Urinary bladder (tissue), 4 donors: ENCODE measurements around the gene YWHAG. TPM values are rescaled to one million over a fixed set of nuclear protein-coding genes. Genes with fewer than 3 reads are reported as not detected.
"Not testable (repeated sequence)": the region's sequence is repeated elsewhere in the genome, so short reads cannot be mapped to it uniquely, and the experiment has no call there.

ENCODE experiments used
- DNase-seq: peaks from one replicate; pipeline ENCODE4 v3.0.0-alpha.2; 2015; ENCODE audit errors: extremely low spot score
- H3K27ac ChIP-seq: one replicate; pipeline ENCODE4 v1.5.1; 2013; ENCODE audit warnings: low read depth, mild to moderate bottlenecking, moderate library complexity
- H3K36me3 ChIP-seq: one replicate; pipeline ENCODE4 v1.6.1; 2013; ENCODE audit warnings: mild to moderate bottlenecking, moderate library complexity; ENCODE audit not compliant: insufficient read depth
- H3K4me1 ChIP-seq: one replicate; pipeline ENCODE4 v1.6.1; 2013; ENCODE audit warnings: mild to moderate bottlenecking, moderate library complexity; ENCODE audit not compliant: insufficient read depth
- H3K4me3 ChIP-seq: one replicate; pipeline ENCODE4 v1.5.1; 2013; ENCODE audit warnings: low read depth, low read length
- WGBS: extraction: QIAGEN DNeasy Blood & Tissue Kit; methylation state at CpG from one replicate; pipeline ENCODE4 v1.1.7; 2013; 5-methylcytosine and 5-hydroxymethylcytosine counted together
- polyA plus RNA-seq: library from polyadenylated mRNA; stranded (reverse); fragments of 200-250 nt; gene quantifications from one replicate; pipeline ENCODE4 v1.2.3, GENCODE V29; 2013
- total RNA-seq: library from RNA; depleted of rRNA; stranded (reverse); fragments of >200 nt; gene quantifications from one replicate; pipeline ENCODE4 v1.2.3, GENCODE V29; 2014
- donor health status: healthy with polysubstance abuse.
- donor health status: healthy.

Gene YWHAG
- total and polyA plus RNA-seq, 2 donors: 55.0 to 95.5 TPM

- H3K4me1 ChIP-seq: no peaks in the 10 kb centered on the region
- peak overlapping the region; percentile 61 for H3K27ac ChIP-seq
- H3K4me3 ChIP-seq: peak overlapping the region; percentile 56
- 3% methylated on average over 99 of the region's 99 CpGs for WGBS
- DNase-seq: peak; percentile 69
- H3K36me3 ChIP-seq: no peaks in the 10 kb centered on the region
Observed at GRCh38 chr7:76393116-76394031, 34.6 kb upstream of the YWHAG start.

DNA sequence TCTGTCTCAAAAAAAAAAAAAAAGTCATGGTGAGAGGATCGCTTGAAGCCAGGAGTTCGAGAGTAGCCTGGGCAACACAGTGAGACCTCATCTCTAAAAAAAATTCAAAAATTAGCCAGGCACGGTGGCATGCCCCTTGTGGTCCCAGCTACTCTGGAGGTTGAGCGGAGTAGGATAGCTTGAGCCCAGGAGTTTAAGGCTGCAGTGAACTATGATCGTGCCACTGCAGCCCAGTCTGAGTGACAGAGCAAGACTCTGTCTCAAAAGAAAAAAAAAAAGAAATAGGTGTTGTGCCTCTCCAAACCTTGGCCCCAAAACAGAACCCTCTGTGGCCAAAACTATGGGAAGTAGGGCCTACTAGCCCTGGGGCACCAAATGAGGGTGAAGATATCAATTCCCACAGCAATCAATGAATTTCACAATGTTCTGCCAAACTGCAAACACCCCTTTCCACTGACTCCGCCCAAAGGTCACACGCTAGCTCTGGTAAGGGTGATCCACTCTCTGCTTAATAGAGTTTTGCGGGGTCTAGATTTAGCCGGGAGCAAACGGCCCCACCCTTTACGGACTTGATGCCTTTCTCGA lies 33.8 kb upstream of the YWHAG start:
- WGBS: 42% methylated on average over 12 of the region's 12 CpGs
- DNase-seq: no peak
- Histone ChIP-seq H3K4me3 (peak overlapping the region; percentile 56), H3K36me3 (no peaks in the 10 kb centered on the region), H3K27ac (peak overlapping the region; percentile 46), H3K4me1 (no peaks in the 10 kb centered on the region)

GRCh38 chr7:76390092-76390491 lies 31.3 kb upstream of the YWHAG start:
- WGBS: 95% methylated on average over 13 of the region's 13 CpGs
- Histone ChIP-seq H3K4me3 (no peak overlapping the region), H3K4me1 (no peaks in the 10 kb centered on the region), H3K36me3 (no peaks in the 10 kb centered on the region), H3K27ac (no peak overlapping the region)
- no peak for DNase-seq

- WGBS: 97% methylated on average over 6 of the region's 6 CpGs
Observed at GRCh38 chr7:76387789-76388188, 29.0 kb upstream of the YWHAG start.

GRCh38 chr7:76386691-76387260 lies 28.0 kb upstream of the YWHAG start:
- no peak overlapping the region for H3K27ac ChIP-seq
- WGBS: 79% methylated on average over 11 of the region's 11 CpGs
- no peak for DNase-seq
- no peak overlapping the region for H3K4me3 ChIP-seq
- H3K36me3 ChIP-seq: no peaks in the 10 kb centered on the region
- no peaks in the 10 kb centered on the region for H3K4me1 ChIP-seq

More at GRCh38 chr7:76387789-76388188, 29.0 kb upstream of the YWHAG start:
- not testable (repeated sequence) for H3K27ac ChIP-seq, H3K4me3 ChIP-seq, H3K4me1 ChIP-seq, DNase-seq, H3K36me3 ChIP-seq

DNA sequence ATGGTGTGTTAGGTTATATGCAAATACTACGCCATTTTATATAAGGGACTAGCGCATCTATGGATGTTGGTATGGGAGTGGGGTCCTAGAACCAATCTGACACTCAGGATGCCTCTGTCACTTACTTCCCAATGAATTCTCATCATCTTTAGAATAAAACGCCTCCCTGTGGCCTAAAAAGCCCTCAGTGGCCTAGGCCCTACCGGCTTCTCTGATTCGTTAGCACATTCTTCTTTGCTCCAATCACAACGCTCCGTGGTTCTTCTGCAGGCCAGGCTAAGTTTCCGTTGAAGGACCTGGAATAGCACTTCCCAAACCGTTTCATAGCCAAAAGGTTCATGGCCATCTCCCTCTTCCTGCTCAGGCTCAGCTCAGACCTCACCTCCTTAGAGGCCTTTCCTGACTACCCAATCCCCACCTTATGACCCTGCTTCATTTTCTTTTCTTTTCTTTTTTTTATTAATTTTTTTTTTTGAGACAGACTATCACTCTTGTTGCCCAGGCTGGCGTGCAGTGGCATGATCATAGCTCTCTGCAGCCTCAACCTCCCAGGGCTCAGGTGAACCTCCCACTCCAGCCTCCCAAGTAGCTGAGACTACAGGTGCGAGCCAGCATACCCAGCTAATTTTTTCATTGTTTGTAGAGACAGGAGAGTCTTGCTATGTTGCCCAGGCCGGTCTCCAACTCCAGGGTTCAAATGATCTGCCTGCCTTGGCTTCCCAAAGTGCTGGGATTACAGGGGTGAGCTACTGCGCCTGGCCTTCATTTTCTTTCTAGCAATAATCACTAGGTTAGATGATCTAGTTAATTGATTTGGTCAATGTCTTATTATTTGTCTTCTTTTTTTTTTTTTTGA lies 24.5 kb upstream of the YWHAG start:
- Histone ChIP-seq H3K27ac (no peak overlapping the region), H3K4me3 (no peak overlapping the region), H3K36me3 (no peaks in the 10 kb centered on the region), H3K4me1 (no peaks in the 10 kb centered on the region)
- DNase-seq: no peak
- WGBS: 75% methylated on average over 13 of the region's 13 CpGs

DNA sequence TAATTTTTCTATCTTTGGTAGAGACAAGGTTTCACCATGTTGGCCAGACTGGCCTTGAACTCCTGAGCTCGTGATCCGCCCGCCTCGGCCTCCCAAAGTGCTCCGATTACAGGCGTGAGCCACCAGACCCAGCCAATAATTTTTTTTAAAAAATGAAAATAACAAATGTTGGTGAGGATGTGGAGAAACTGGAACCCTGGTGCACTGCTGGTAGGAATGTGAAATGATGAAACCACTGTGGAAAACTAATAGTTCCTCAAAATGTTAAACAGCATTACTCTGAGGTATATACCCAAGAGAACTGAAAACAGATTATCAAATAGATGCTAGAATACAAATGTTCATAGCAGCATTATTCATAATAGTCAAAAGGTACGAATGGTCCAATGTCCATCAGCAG lies 23.0 kb upstream of the YWHAG start:
- Histone ChIP-seq H3K4me3 (no peak overlapping the region), H3K36me3 (no peaks in the 10 kb centered on the region), H3K27ac (no peak overlapping the region), H3K4me1 (no peaks in the 10 kb centered on the region)
- DNase-seq: no peak
- WGBS: 94% methylated on average over 7 of the region's 7 CpGs

- Histone ChIP-seq H3K4me1 (no peaks in the 10 kb centered on the region), H3K4me3 (peak overlapping the region; percentile 29), H3K27ac (peak overlapping the region; percentile 80), H3K36me3 (no peaks in the 10 kb centered on the region)
- no peak for DNase-seq
- 46% methylated on average over 7 of the region's 7 CpGs for WGBS
Observed at GRCh38 chr7:76380623-76380966, 21.8 kb upstream of the YWHAG start.

DNA sequence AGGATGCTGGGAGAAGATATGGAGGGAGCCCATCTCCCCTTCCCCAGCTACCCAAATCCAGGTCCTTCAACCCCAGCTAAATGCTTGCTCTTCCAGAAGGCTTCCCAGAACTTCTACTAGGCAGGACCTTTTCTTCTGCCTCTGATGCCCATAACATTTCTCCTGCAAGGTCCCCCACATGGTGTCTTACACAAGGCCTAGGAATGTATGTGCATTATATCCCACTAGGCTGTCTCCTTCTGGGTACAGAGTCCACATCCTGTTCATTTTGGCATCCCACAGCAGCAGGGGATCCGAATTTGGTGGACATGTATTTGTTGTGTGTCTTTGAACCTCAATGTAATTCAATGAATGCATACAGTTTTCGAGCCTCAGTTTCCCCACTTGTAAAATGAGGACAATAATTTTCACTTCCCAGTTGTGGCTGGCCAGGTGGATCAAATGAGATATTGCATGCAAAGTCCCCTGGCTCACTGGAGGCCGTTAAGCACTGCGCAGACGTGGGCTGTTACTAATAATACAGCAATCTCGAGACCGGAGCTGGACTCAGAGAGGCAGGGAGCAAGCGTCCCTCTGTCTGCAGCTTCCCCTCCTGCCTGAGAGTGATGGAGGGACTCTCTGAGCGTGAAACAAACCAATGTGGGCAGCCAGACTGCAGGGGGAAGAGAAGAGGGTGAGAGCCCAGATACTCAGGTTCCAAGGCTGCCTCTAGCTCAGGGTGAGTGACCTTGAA lies 18.6 kb upstream of the YWHAG start:
- H3K27ac ChIP-seq: no peak overlapping the region
- 60% methylated on average over 9 of the region's 9 CpGs for WGBS
- DNase-seq: no peak

GRCh38 chr7:76375251-76375650 lies 16.5 kb upstream of the YWHAG start:
- DNase-seq: no peak
- no peaks in the 10 kb centered on the region for H3K36me3 ChIP-seq
- WGBS: 82% methylated on average over 9 of the region's 9 CpGs

More for the DNA sequence above, 18.6 kb upstream of the YWHAG start:
- no peaks in the 10 kb centered on the region for H3K4me1 ChIP-seq
- H3K36me3 ChIP-seq: no peaks in the 10 kb centered on the region
- no peak overlapping the region for H3K4me3 ChIP-seq

DNA sequence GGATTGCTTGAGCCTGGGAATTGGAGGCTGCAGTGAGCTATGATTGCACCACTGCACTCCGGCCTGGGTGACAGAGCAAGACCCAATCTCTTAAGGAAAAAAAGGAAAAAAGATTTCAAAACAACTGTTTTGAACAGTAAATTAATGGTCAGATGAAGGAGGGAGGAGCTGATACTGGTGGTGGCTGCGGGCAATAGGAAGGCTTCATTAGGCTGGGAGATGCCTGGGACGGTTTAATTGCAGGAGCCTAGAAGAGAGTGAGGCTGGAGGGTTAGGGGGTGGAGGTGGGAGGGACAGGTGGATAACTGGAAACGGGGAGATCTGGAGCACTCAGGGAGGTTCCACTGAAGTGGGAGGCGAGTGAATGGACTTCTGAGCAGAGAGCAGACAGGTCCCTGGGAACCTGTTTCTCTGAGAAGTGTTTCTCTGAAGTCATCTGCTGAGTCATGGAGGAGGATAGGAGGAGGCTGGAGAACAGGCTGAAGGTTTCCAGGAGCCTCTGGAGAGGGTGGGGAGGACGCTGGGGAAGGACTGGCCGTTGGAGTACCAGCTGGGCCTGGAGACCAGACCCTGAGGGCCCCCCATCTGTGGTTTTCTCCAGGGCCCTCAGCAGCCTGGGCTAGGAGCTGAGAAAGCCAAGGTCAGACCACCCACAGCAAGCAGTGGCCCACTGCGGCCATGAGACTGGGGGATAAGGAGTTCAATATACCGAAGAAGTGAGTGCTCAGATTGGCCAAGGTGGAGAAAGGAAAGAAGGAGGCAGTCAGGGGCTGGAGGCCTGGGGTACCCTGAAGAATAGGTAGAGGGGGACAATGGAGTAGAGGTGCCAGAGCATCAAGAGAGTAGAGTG lies 14.4 kb upstream of the YWHAG start:
- Histone ChIP-seq H3K4me1 (no peaks in the 10 kb centered on the region), H3K36me3 (no peaks in the 10 kb centered on the region), H3K4me3 (no peak overlapping the region), H3K27ac (no peak overlapping the region)
- WGBS: 71% methylated on average over 9 of the region's 9 CpGs
- no peak for DNase-seq

More at GRCh38 chr7:76375251-76375650, 16.5 kb upstream of the YWHAG start:
- Histone ChIP-seq H3K27ac (no peak overlapping the region), H3K4me1 (no peaks in the 10 kb centered on the region), H3K4me3 (no peak overlapping the region)

GRCh38 chr7:76371396-76371795 lies 12.6 kb upstream of the YWHAG start:
- Histone ChIP-seq H3K36me3 (no peaks in the 10 kb centered on the region), H3K4me3 (no peak overlapping the region), H3K27ac (no peak overlapping the region), H3K4me1 (no peaks in the 10 kb centered on the region)
- WGBS: 97% methylated on average over 3 of the region's 3 CpGs
- DNase-seq: no peak
